MV-4-11 (cell line): ENCODE results near the gene REX1BD.
A peak's percentile ranks its signal among the peaks of the same experiment; 100 is the strongest.
"Not testable (repeated sequence)": the region's sequence is repeated elsewhere in the genome, so short reads cannot be mapped to it uniquely, and the experiment has no call there.

Experiments
- DNase-seq: peaks from one replicate; lab custom pipeline; 2025; lab: John Stamatoyannopoulos, UW

REX1BD gene

GRCh38 chr19:18588611-18589379 lies at the start of gene REX1BD:
Gene REX1BD (plus strand): TSS chr19:18588798. CDS start chr19:18588802, 4 bp downstream.
- peak; percentile 92 for DNase-seq

- no peak for DNase-seq
Measured at GRCh38 chr19:18539372-18539771, 49.2 kb upstream of the REX1BD start.

GRCh38 chr19:18540200-18540599 lies 48.4 kb upstream of the REX1BD start:
- not testable (repeated sequence) for DNase-seq

- no peak for DNase-seq
Measured at GRCh38 chr19:18541258-18541991, 47.2 kb upstream of the REX1BD start.

GRCh38 chr19:18541992-18542940 lies 46.3 kb upstream of the REX1BD start:
- DNase-seq = no peak

GRCh38 chr19:18542941-18543813 lies 45.4 kb upstream of the REX1BD start, which contains the start of gene FKBP8:
Gene FKBP8 (minus strand): TSS chr19:18543573. CDS start chr19:18541970, 1,603 bp downstream.
- peak; percentile 89 for DNase-seq

- DNase-seq = peak; percentile 94
Measured at GRCh38 chr19:18543814-18544475, 44.7 kb upstream of the REX1BD start.

GRCh38 chr19:18551631-18552030 lies 37.0 kb upstream of the REX1BD start:
- no peak for DNase-seq

GRCh38 chr19:18557411-18558201 lies 31.0 kb upstream of the REX1BD start, which contains the start of gene KXD1:
Gene KXD1 (plus strand): TSS chr19:18557870. CDS start chr19:18562057, 4,187 bp downstream.
- peak; percentile 100 for DNase-seq

- no peak for DNase-seq
Measured at GRCh38 chr19:18558202-18558555, 30.4 kb upstream of the REX1BD start.

GRCh38 chr19:18558604-18559003 lies 30.0 kb upstream of the REX1BD start:
- DNase-seq = no peak

GRCh38 chr19:18559685-18560084 lies 28.9 kb upstream of the REX1BD start:
- no peak for DNase-seq

GRCh38 chr19:18562086-18562485 lies 26.5 kb upstream of the REX1BD start:
- no peak for DNase-seq

- DNase-seq = no peak
Measured at GRCh38 chr19:18566953-18567352, 21.6 kb upstream of the REX1BD start.

GRCh38 chr19:18568367-18568766 lies 20.2 kb upstream of the REX1BD start:
- no peak for DNase-seq

- peak; percentile 99 for DNase-seq
Measured at GRCh38 chr19:18571564-18572344, 16.8 kb upstream of the REX1BD start, which contains the start of gene UBA52. Gene UBA52 (plus strand): TSS chr19:18571857. CDS start chr19:18573301, 1,444 bp downstream.

GRCh38 chr19:18574691-18575291 lies 13.8 kb upstream of the REX1BD start:
- no peak for DNase-seq

GRCh38 chr19:18576383-18576782 lies 12.2 kb upstream of the REX1BD start:
- no peak for DNase-seq
